ENCODE results near the gene SCAMP4. TPM values are rescaled to one million over a fixed set of nuclear protein-coding genes. Genes with fewer than 3 reads are reported as not detected.

SCAMP4 gene
- total and polyA plus RNA-seq, 9 of the 15 experiments (the other 6 are each of a cell fraction or from before 2014, with no cell fraction given): 0.81 to 45.9 (median 12.8) TPM

DNA sequence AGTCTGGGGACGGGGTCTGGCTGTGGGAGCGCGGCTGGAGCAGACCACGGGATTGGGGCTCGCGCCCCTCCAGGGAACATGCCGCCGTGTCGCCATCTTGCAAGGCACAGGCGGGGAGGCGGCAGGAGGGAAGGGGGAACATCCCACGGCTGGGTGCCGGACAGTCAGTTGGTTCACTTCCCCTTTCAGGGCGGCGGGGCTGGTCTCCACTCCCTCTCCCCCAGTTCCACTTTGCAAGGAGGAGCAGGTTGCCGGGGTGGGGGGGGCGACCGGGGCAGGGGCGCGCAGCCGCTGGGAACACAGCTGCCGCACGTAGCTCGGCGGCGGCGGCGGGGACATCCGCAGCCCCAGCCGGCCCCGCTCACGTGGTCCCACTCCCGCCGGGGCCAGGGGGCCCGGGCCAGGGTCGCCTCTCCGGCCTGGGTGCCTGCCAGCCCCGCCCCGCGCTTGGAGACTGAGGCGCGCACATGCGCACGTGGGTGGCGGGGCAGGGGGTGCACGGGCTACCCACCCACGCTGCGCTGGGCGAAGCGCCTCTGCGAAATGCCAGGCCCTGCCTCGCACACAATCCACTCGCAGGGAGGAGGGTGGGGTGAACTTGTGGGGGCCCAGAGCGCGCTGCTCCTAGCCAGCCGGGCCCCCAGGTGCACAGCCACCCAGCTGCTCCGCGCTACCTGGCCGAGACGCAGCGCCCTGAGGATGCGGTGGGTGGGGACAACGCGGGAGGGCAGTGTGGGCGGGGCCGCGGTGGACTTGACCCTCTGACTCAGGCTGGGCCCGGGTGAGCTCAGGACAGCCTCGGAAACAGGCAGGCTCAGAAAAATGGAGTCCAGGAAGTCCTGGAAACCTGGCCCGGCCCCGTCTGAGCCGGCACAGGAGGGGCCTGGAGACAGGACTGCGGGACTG lies 48.2 kb upstream of the SCAMP4 start (continued):
- TF ChIP-seq NONO (IDR thresholded peaks at IDR 0.05; ENCODE audit: low read depth in 2 of 2, low read length in 1 of 2): peak in 1 of 2 experiments; percentile 50; a peak in 1 of 4 replicates
- peak; percentile 55; the same call in 1 of the 2 replicates for TF ChIP-seq LCOR (CRISPR knock-in tag; IDR thresholded peaks at IDR 0.05)
- TF ChIP-seq, protein P1, sequence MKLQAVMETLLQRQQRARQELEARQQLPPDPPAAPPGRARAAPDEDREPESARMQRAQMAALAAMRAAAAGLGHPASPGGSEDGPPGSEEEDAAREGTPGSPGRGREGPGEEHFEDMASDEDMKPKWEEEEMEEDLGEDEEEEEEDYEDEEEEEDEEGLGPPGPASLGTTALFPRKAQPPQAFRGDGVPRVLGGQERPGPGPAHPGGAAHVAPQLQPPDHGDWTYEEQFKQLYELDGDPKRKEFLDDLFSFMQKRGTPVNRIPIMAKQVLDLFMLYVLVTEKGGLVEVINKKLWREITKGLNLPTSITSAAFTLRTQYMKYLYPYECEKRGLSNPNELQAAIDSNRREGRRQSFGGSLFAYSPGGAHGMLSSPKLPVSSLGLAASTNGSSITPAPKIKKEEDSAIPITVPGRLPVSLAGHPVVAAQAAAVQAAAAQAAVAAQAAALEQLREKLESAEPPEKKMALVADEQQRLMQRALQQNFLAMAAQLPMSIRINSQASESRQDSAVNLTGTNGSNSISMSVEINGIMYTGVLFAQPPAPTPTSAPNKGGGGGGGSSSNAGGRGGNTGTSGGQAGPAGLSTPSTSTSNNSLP (IDR thresholded peaks at IDR 0.05; ENCODE audit: borderline replicate concordance, low read depth, low read length): no peak
- TF ChIP-seq, protein P2, sequence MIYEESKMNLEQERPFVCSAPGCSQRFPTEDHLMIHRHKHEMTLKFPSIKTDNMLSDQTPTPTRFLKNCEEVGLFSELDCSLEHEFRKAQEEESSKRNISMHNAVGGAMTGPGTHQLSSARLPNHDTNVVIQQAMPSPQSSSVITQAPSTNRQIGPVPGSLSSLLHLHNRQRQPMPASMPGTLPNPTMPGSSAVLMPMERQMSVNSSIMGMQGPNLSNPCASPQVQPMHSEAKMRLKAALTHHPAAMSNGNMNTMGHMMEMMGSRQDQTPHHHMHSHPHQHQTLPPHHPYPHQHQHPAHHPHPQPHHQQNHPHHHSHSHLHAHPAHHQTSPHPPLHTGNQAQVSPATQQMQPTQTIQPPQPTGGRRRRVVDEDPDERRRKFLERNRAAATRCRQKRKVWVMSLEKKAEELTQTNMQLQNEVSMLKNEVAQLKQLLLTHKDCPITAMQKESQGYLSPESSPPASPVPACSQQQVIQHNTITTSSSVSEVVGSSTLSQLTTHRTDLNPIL (CRISPR knock-in tag; IDR thresholded peaks at IDR 0.05): no peak
- TF ChIP-seq ZNF695 (CRISPR knock-in tag; IDR thresholded peaks at IDR 0.05): no peak
- TF ChIP-seq JUN (IDR thresholded peaks at IDR 0.05; ENCODE audit: borderline replicate concordance, low read depth, low read length): peak; percentile 57
- peak; percentile 25; the same call in 1 of the 2 replicates for TF ChIP-seq JUN (CRISPR knock-in tag; IDR thresholded peaks at IDR 0.05; ENCODE audit: borderline replicate concordance)
- TF ChIP-seq, protein P3, sequence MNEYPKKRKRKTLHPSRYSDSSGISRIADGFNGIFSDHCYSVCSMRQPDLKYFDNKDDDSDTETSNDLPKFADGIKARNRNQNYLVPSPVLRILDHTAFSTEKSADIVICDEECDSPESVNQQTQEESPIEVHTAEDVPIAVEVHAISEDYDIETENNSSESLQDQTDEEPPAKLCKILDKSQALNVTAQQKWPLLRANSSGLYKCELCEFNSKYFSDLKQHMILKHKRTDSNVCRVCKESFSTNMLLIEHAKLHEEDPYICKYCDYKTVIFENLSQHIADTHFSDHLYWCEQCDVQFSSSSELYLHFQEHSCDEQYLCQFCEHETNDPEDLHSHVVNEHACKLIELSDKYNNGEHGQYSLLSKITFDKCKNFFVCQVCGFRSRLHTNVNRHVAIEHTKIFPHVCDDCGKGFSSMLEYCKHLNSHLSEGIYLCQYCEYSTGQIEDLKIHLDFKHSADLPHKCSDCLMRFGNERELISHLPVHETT (CRISPR knock-in tag; conservative IDR thresholded peaks at IDR 0.05 in 1 of 2, IDR thresholded peaks at IDR 0.05 in 1 of 2): peak in 1 of 2 experiments; percentile 69; a peak in 1 of 4 replicates
- TF ChIP-seq SIN3A (IDR thresholded peaks at IDR 0.05; ENCODE audit: borderline replicate concordance in 2 of 2, control insufficient read depth in 1 of 2, low read depth in 2 of 2, low read length in 2 of 2): peak in 1 of 2 experiments; percentile 38; a peak in 2 of 4 replicates
- no peak for TF ChIP-seq SRSF7 (optimal IDR thresholded peaks at IDR 0.05; ENCODE audit: low read depth, low read length)
- peak; percentile 73 for TF ChIP-seq KLF13 (tag; IDR thresholded peaks at IDR 0.05; ENCODE audit: borderline replicate concordance, low read depth)
- no peak for TF ChIP-seq ZNF133 (CRISPR knock-in tag; IDR thresholded peaks at IDR 0.05)
- TF ChIP-seq ETV1 (tag; conservative IDR thresholded peaks at IDR 0.05; ENCODE audit: low read depth): peak; percentile 35; the same call in 1 of the 2 replicates
- TF ChIP-seq, protein P4, sequence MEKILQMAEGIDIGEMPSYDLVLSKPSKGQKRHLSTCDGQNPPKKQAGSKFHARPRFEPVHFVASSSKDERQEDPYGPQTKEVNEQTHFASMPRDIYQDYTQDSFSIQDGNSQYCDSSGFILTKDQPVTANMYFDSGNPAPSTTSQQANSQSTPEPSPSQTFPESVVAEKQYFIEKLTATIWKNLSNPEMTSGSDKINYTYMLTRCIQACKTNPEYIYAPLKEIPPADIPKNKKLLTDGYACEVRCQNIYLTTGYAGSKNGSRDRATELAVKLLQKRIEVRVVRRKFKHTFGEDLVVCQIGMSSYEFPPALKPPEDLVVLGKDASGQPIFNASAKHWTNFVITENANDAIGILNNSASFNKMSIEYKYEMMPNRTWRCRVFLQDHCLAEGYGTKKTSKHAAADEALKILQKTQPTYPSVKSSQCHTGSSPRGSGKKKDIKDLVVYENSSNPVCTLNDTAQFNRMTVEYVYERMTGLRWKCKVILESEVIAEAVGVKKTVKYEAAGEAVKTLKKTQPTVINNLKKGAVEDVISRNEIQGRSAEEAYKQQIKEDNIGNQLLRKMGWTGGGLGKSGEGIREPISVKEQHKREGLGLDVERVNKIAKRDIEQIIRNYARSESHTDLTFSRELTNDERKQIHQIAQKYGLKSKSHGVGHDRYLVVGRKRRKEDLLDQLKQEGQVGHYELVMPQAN (IDR thresholded peaks at IDR 0.05; ENCODE audit: borderline replicate concordance): peak; percentile 81
- peak; percentile 43; the same call in 1 of the 2 replicates for TF ChIP-seq RB1 (IDR thresholded peaks at IDR 0.05; ENCODE audit: low read depth)
- peak; percentile 51 for TF ChIP-seq PCBP2 (IDR thresholded peaks at IDR 0.05; ENCODE audit: low read depth, low read length, poor library complexity, severe bottlenecking)
- TF ChIP-seq SRSF9 (IDR thresholded peaks at IDR 0.05; ENCODE audit: borderline replicate concordance, low read depth, low read length): no peak
- peak; percentile 58 for TF ChIP-seq RBBP5 (IDR thresholded peaks at IDR 0.05; ENCODE audit: borderline replicate concordance, insufficient read depth, low read length, poor library complexity, severe bottlenecking)

All from K562 (cell line).